ENCODE measurements around the gene SSC5D. TPM values are rescaled to one million over a fixed set of nuclear protein-coding genes. Genes with fewer than 3 reads are reported as not detected.

The SSC5D gene
- total RNA-seq, 1 donor from 2014 or later: 13.5 TPM

GRCh38 chr19:55490478-55491432, 2.5 kb downstream of the SSC5D start:
- Histone ChIP-seq H3K27ac (peak overlapping the region; percentile 95), H3K36me3 (no peaks in the 10 kb centered on the region), H3K27me3 (no peaks in the 10 kb centered on the region), H3K4me1 (peaks cover 76% of the 10 kb centered on the region), H3K4me3 (no peak overlapping the region), H3K9me3 (no peaks in the 10 kb centered on the region)
- TF ChIP-seq POLR2AphosphoS5 (IDR thresholded peaks at IDR 0.05; ENCODE audit: insufficient read depth in 1 of 2, low read depth in 1 of 2): no peak
- TF ChIP-seq CTCF (IDR thresholded peaks at IDR 0.05): no peak
- TF ChIP-seq POLR2A (IDR thresholded peaks at IDR 0.05): no peak
- no peak for DNase-seq (ENCODE audit: extremely low spot score in 2 of 2)
- intact Hi-C loops (cut with DNase I): no loop called here

DNA sequence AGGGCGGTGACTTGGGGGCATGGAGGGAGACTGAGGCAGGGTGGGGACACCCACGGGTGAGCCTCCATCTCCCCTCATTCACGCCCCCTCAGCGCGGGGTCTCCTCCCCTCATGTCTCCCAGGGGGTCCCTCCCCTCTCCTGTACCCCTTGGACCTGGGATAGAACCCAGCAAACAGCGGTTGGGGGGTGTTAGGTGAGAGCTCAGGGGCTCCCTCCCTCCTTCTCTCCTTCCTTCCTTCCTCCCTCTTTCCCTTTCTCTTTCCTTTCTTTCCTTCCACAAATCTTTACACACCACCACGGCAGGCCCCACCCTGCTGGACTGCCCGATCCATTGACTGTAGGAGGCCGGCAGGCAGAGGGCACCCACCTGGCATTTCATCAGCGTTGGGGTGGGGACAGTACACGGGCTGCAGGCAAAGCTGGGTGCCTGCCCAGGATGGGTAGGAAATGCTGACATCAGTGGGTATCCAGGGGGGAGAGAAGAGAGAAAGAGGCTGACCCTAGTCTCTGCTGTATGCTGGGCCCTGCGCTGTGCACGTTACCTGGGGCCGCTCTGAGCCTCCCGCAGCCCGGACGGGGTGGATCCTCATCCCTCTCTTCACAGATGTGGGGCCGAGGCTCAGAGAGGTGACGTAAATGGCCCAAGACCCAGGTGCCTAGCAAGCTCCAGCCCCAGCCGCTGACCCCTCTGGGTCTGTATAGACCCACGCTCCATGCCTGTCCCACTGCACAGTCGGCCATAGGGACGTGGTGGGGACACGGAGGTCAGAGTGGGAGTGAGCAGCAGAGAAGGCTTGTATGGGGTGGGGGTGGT, 3.5 kb downstream of the SSC5D start:
- no peaks in the 10 kb centered on the region for H3K9me3 ChIP-seq
- intact Hi-C loops (cut with DNase I): no loop called here
- H3K27ac ChIP-seq: peak overlapping the region; percentile 95
- no peaks in the 10 kb centered on the region for H3K27me3 ChIP-seq
- H3K36me3 ChIP-seq: no peaks in the 10 kb centered on the region
- no peak for DNase-seq (ENCODE audit: extremely low spot score in 2 of 2)
- no peak overlapping the region for H3K4me3 ChIP-seq
- TF ChIP-seq POLR2AphosphoS5 (IDR thresholded peaks at IDR 0.05; ENCODE audit: insufficient read depth in 1 of 2, low read depth in 1 of 2) (peak in 1 of 2 donors; percentile 11), POLR2A (IDR thresholded peaks at IDR 0.05) (no peak)
- H3K4me1 ChIP-seq: peaks cover 67% of the 10 kb centered on the region

- intact Hi-C loops (cut with DNase I): no loop called here
- TF ChIP-seq POLR2AphosphoS5 (IDR thresholded peaks at IDR 0.05; ENCODE audit: insufficient read depth in 1 of 2, low read depth in 1 of 2): no peak
- TF ChIP-seq POLR2A (IDR thresholded peaks at IDR 0.05): no peak
- Histone ChIP-seq H3K36me3 (no peaks in the 10 kb centered on the region), H3K27ac (peak overlapping the region; percentile 96), H3K27me3 (no peaks in the 10 kb centered on the region), H3K9me3 (no peaks in the 10 kb centered on the region), H3K4me1 (peaks cover 60% of the 10 kb centered on the region), H3K4me3 (no peak overlapping the region)
- DNase-seq (ENCODE audit: extremely low spot score in 2 of 2): no peak
These were observed 4.2 kb downstream of the SSC5D start for GRCh38 chr19:55492362-55492944.

DNA sequence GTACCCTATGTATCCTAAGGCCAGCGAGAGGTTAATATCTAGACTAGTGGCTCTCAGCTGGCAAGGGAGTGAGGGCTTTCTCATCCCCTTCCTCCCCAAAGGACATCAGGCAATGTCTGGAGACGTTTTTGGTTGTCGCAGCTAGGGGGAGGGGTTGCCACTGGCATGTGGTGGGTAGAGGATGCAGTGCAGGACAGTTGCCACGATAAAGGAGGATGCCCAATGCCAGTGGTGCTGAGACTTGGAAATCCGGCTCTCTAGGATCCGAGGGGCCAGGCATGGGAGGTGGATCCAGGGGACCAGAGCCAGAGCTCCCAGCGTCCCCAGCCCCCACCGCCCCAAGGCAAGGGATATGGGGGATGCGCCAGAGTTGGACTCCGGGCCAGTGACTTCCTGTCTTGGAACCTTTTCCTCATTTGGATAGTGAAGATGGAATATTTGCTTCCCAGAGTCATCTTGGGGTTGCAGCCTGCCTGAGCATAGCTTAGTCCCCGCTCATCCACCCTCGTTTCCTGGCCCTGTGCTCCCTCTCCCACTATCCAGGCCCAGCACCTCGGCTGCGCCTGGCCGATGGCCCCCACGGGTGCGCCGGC, 4.9 kb downstream of the SSC5D start:
- no peak for DNase-seq (ENCODE audit: extremely low spot score in 2 of 2)
- no peaks in the 10 kb centered on the region for H3K9me3 ChIP-seq
- no peaks in the 10 kb centered on the region for H3K27me3 ChIP-seq
- TF ChIP-seq POLR2A (IDR thresholded peaks at IDR 0.05) (peak in 1 of 2 donors; percentile 25), POLR2AphosphoS5 (IDR thresholded peaks at IDR 0.05; ENCODE audit: insufficient read depth in 1 of 2, low read depth in 1 of 2) (peak; percentile 13 to 51), CTCF (IDR thresholded peaks at IDR 0.05) (no peak)
- H3K4me1 ChIP-seq: peaks cover 53% of the 10 kb centered on the region
- peak overlapping the region; percentile 48 to 54 for H3K4me3 ChIP-seq
- intact Hi-C loops (cut with DNase I): no loop called here
- H3K27ac ChIP-seq: peak overlapping the region; percentile 96
- H3K36me3 ChIP-seq: no peaks in the 10 kb centered on the region

DNA sequence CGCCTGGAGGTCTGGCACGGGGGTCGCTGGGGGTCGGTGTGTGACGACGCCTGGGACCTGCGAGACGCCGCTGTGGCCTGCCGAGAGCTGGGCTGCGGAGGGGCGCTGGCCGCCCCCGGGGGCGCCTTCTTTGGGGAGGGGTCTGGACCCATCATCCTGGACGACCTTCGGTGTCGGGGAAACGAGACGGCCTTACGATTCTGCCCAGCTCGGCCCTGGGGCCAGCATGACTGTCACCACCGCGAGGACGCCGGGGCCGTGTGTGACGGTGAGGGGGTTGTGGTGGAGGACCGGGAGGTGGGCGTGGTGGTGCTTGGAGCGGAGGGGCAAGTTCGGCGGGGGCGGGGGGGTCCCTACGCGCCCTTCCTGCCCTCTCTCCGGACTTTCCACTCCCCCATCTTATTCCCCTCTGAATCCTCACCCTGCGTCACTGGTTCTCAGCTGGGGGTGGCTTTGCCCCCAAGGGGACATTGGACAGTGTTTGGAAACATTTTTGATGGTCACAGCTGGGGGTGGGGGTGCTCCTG, 5.5 kb downstream of the SSC5D start:
- Histone ChIP-seq H3K4me1 (peaks cover 47% of the 10 kb centered on the region), H3K9me3 (no peaks in the 10 kb centered on the region), H3K27ac (peak overlapping the region; percentile 96), H3K4me3 (peak overlapping the region; percentile 48 to 54), H3K36me3 (no peaks in the 10 kb centered on the region), H3K27me3 (no peaks in the 10 kb centered on the region)
- DNase-seq (ENCODE audit: extremely low spot score in 2 of 2): no peak
- TF ChIP-seq POLR2A (IDR thresholded peaks at IDR 0.05) (no peak), POLR2AphosphoS5 (IDR thresholded peaks at IDR 0.05; ENCODE audit: insufficient read depth in 1 of 2, low read depth in 1 of 2) (no peak), CTCF (IDR thresholded peaks at IDR 0.05) (no peak)
- intact Hi-C loops (cut with DNase I): no loop called here

All from vagina (tissue), 2 donors.